A549 (cell line): ENCODE results near the gene PIK3IP1. TPM values are rescaled to one million over a fixed set of nuclear protein-coding genes. Genes with fewer than 3 reads are reported as not detected.

ENCODE experiments used
- ATAC-seq, 2 experiments: fragments of 200-7000 bp in 1 of 2; fragments of >200 bp in 1 of 2; cut with Nextera tagmentation in 1 of 2; cut with Tn5 transposase in 1 of 2; 3 replicates each; pipeline versions ENCODE4 v1.8.0 to v1.9.1; 2018 to 2020; ENCODE audit warnings: mild to moderate bottlenecking in 1 of 2, moderate library complexity in 1 of 2
- CTCF ChIA-PET: fragments of 300-600 bp; sonication (Branson Sonifier 250); formaldehyde crosslinking; extraction: SDS; loops from one replicate; lab custom pipeline; 2021; ENCODE audit warnings: antibody characterized with exemption, inconsistent platforms; lab: Yijun Ruan, JAX
- POLR2A ChIA-PET: fragments of 350-600 bp; formaldehyde crosslinking; extraction: SDS; loops from one replicate; lab custom pipeline; 2021; ENCODE audit warnings: antibody characterized with exemption, inconsistent platforms; lab: Yijun Ruan, JAX
- DNase-seq, 2 experiments: peaks; one replicate each; pipeline versions ENCODE4 v3.0.0 to v3.0.0-alpha.2; 2011 to 2016; ENCODE audit warnings: low read depth in 1 of 2, low spot score in 1 of 2
- FAIRE-seq: peaks from 2 replicates; lab custom pipeline; 2011; peaks lifted over from hg19 to GRCh38; lab: Jason Lieb, UNC
- H3K27ac ChIP-seq, 2 experiments: fragments of >200 bp; sonication (Bioruptor Twin); formaldehyde crosslinking; 3 replicates each; pipeline ENCODE4 v1.5.1; 2016 to 2017
- H3K4me1 ChIP-seq: fragments of >200 bp; sonication (Bioruptor Twin); formaldehyde crosslinking; 3 replicates; pipeline ENCODE4 v1.6.1; 2016
- H3K4me2 ChIP-seq: fragments of >200 bp; sonication (Bioruptor Twin); formaldehyde crosslinking; 3 replicates; pipeline ENCODE4 v1.6.1; 2016
- H3K4me3 ChIP-seq: fragments of >200 bp; sonication (Bioruptor Twin); formaldehyde crosslinking; 3 replicates; pipeline ENCODE4 v1.5.1; 2016
- H3K9me3 ChIP-seq: fragments of >200 bp; sonication (Bioruptor Twin); formaldehyde crosslinking; 3 replicates; pipeline ENCODE4 v1.6.1; 2016
- BHLHE40 ChIP-seq: IDR thresholded peaks from 2 replicates; pipeline ENCODE4 v1.6.1; 2012; ENCODE audit warnings: low read depth, low read length, inconsistent platforms
- CBX8 ChIP-seq: fragments of 200-600 bp; sonication (generic); IDR thresholded peaks from 2 replicates; pipeline ENCODE4 v1.6.1; 2016
- CEBPB ChIP-seq, 2 experiments: fragments of >200 bp in 1 of 2; sonication (Bioruptor Twin) in 1 of 2; formaldehyde crosslinking in 1 of 2; IDR thresholded peaks; 2 replicates each; pipeline ENCODE4 v1.6.1; 2012 to 2016
- CHD4 ChIP-seq: fragments of 200-600 bp; sonication (generic); IDR thresholded peaks from 2 replicates; pipeline ENCODE4 v1.6.1; 2016; ENCODE audit warnings: antibody characterized with exemption, mild to moderate bottlenecking, borderline replicate concordance
- EP300 ChIP-seq, 2 experiments: fragments of >200 bp; sonication (Bioruptor Twin); formaldehyde crosslinking; IDR thresholded peaks; 2 replicates in 1 of 2; 3 replicates in 1 of 2; pipeline ENCODE4 v1.6.1; 2016 to 2017
- ESRRA ChIP-seq: fragments of 150-350 bp; IDR thresholded peaks from 2 replicates; pipeline ENCODE4 v1.6.1; 2014; ENCODE audit warnings: mild to moderate bottlenecking, low read length, borderline replicate concordance
- FOSL2 ChIP-seq, 2 experiments: fragments of 450-650 bp in 1 of 2; fragments of >200 bp in 1 of 2; sonication (Bioruptor Twin) in 1 of 2; formaldehyde crosslinking; IDR thresholded peaks; 2 replicates each; pipeline versions ENCODE4 v1.5.0 to v1.6.1; 2016 to 2020; ENCODE audit warnings: mild to moderate bottlenecking in 1 of 2, moderate library complexity in 1 of 2
- FOXS1 ChIP-seq: fragments of 250-450 bp; sonication (Bioruptor Pico); IDR thresholded peaks from 2 replicates; pipeline ENCODE4 v1.5.0; 2020; ENCODE audit warnings: mild to moderate bottlenecking, moderate library complexity
- HES2 ChIP-seq: fragments of >200 bp; sonication (Bioruptor Twin); formaldehyde crosslinking; IDR thresholded peaks from 2 replicates; pipeline ENCODE4 v1.6.1; 2016
- HMGXB4 ChIP-seq: fragments of 250-450 bp; sonication (Bioruptor Pico); IDR thresholded peaks from 2 replicates; pipeline ENCODE4 v1.5.0; 2021; ENCODE audit warnings: mild to moderate bottlenecking, moderate library complexity, borderline replicate concordance
- HOXA7 ChIP-seq: fragments of 250-450 bp; sonication (Bioruptor Pico); IDR thresholded peaks from 2 replicates; pipeline ENCODE4 v1.5.0; 2020; ENCODE audit warnings: mild to moderate bottlenecking, moderate library complexity
- MAZ ChIP-seq: fragments of 150-350 bp; IDR thresholded peaks from 2 replicates; pipeline ENCODE4 v1.6.1; 2014; ENCODE audit warnings: antibody characterized with exemption, low read depth, low read length, borderline replicate concordance
- POLR2A ChIP-seq: IDR thresholded peaks from 2 replicates; pipeline ENCODE4 v1.6.1; 2012; ENCODE audit warnings: mild to moderate bottlenecking, low read length
- RAD21 ChIP-seq, 2 experiments: fragments of >200 bp in 1 of 2; sonication (Bioruptor Twin) in 1 of 2; formaldehyde crosslinking in 1 of 2; IDR thresholded peaks in 1 of 2; conservative IDR thresholded peaks in 1 of 2; 2 replicates in 1 of 2; 3 replicates in 1 of 2; pipeline ENCODE4 v1.6.1; 2012 to 2018; ENCODE audit warnings: inconsistent platforms in 1 of 2
- RCOR1 ChIP-seq: fragments of 150-350 bp; IDR thresholded peaks from 2 replicates; pipeline ENCODE4 v1.6.1; 2014; ENCODE audit warnings: antibody characterized with exemption, low read length, low read depth
- RNF2 ChIP-seq: fragments of 200-600 bp; sonication (generic); IDR thresholded peaks from 2 replicates; pipeline ENCODE4 v1.6.1; 2016; ENCODE audit warnings: low read depth, mild to moderate bottlenecking, antibody characterized with exemption, moderate library complexity, borderline replicate concordance
- TFCP2L1 ChIP-seq: fragments of 250-450 bp; sonication (Bioruptor Pico); IDR thresholded peaks from 2 replicates; pipeline ENCODE4 v1.5.0; 2021; ENCODE audit warnings: mild to moderate bottlenecking
- TP53 ChIP-seq: fragments of 250-450 bp; sonication (Bioruptor Pico); IDR thresholded peaks from 2 replicates; pipeline ENCODE4 v1.5.0; 2021; ENCODE audit warnings: mild to moderate bottlenecking, moderate library complexity
- ZFP36 ChIP-seq: fragments of 450-650 bp; IDR thresholded peaks from 2 replicates; pipeline ENCODE4 v1.6.1; 2014; ENCODE audit warnings: borderline replicate concordance; ENCODE audit not compliant: partially characterized antibody
- ZNF302 ChIP-seq: fragments of 250-450 bp; sonication (Bioruptor Pico); IDR thresholded peaks from 2 replicates; pipeline ENCODE4 v1.9.0; 2021; ENCODE audit warnings: inconsistent platforms, mild to moderate bottlenecking, moderate library complexity
- WGBS: methylation state at CpG from one replicate; pipeline ENCODE4 v1.1.6; 2017; ENCODE audit errors: missing lambda C conversion rate; 5-methylcytosine and 5-hydroxymethylcytosine counted together
- polyA plus RNA-seq, 4 experiments: library from polyadenylated mRNA; depleted of rRNA in 3 of 4; stranded (reverse); fragments of >200 nt; fragmentation: RNase III in 1 of 4; extraction: RNeasy Plus Mini Kit Qiagen cat#74134 plus additional on column Dnase treatment in 1 of 4; gene quantifications; 2 replicates in 3 of 4; 3 replicates in 1 of 4; pipeline ENCODE4 v1.2.3, GENCODE V29; 2011 to 2017
- TF ChIP-seq, protein P1 (sequence below): fragments of 450-650 bp; IDR thresholded peaks from 2 replicates; pipeline ENCODE4 v1.6.1; 2014; ENCODE audit warnings: antibody characterized with exemption
- TF ChIP-seq, protein P2 (sequence below): fragments of 200-600 bp; sonication (generic); IDR thresholded peaks from 2 replicates; pipeline ENCODE4 v1.6.1; 2016; ENCODE audit warnings: antibody characterized with exemption, mild to moderate bottlenecking, moderate library complexity
- TF ChIP-seq, protein P3 (sequence below): fragments of >200 bp; sonication (Bioruptor Twin); formaldehyde crosslinking; IDR thresholded peaks from 3 replicates; pipeline ENCODE4 v1.6.1; 2016

Gene PIK3IP1
- polyA plus RNA-seq, 2 of the 4 experiments (the other 2 are of a cell fraction): 0.90 to 1.6 TPM

DNA sequence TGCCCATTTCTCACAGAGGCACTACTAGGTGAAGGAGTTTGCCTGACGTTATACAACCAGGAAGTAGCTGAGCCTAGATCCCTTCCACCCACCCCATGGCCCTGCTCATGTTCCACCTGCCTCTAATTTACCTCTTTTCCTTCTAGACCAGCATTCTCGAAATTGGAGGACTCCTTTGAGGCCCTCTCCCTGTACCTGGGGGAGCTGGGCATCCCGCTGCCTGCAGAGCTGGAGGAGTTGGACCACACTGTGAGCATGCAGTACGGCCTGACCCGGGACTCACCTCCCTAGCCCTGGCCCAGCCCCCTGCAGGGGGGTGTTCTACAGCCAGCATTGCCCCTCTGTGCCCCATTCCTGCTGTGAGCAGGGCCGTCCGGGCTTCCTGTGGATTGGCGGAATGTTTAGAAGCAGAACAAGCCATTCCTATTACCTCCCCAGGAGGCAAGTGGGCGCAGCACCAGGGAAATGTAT, 14.1 kb downstream of the PIK3IP1 start (continued):
- no peak for TF ChIP-seq HMGXB4 (CRISPR knock-in tag)
- TF ChIP-seq HES2: no peak

GRCh38 chr22:31277741-31278140, 14.5 kb downstream of the PIK3IP1 start:
- H3K9me3 ChIP-seq: no peaks in the 10 kb centered on the region
- H3K4me3 ChIP-seq: no peak overlapping the region
- H3K4me1 ChIP-seq: no peaks in the 10 kb centered on the region
- no peak overlapping the region for H3K4me2 ChIP-seq
- DNase-seq (no peak), ATAC-seq (no peak), FAIRE-seq (no peak)
- ChIA-PET POLR2A (no interaction called here), CTCF (interaction anchor here (0.6 to 2.2 kb wide), 3 partner anchors 10 to 170 kb away, joined by 3 to 7 read pairs (median 3); partner anchors contain the start of gene SELENOM)
- WGBS: 84% methylated on average over 5 of the region's 5 CpGs
- no peak overlapping the region for H3K27ac ChIP-seq
- TF ChIP-seq FOXS1 (no peak), HES2 (no peak), RNF2 (no peak), MAZ (no peak), TFCP2L1 (no peak), TP53 (CRISPR knock-in tag) (no peak), CHD4 (no peak), BHLHE40 (no peak), HOXA7 (CRISPR knock-in tag) (no peak)
- TF ChIP-seq, protein P1, sequence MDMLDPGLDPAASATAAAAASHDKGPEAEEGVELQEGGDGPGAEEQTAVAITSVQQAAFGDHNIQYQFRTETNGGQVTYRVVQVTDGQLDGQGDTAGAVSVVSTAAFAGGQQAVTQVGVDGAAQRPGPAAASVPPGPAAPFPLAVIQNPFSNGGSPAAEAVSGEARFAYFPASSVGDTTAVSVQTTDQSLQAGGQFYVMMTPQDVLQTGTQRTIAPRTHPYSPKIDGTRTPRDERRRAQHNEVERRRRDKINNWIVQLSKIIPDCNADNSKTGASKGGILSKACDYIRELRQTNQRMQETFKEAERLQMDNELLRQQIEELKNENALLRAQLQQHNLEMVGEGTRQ: no peak

- DNase-seq (no peak), ATAC-seq (no peak), FAIRE-seq (no peak)
- POLR2A ChIA-PET: no interaction called here
- no peaks in the 10 kb centered on the region for H3K4me1 ChIP-seq
- CTCF ChIA-PET: interaction anchor here (0.8 to 2.2 kb wide), 2 partner anchors 9 to 169 kb away, joined by 3 to 7 read pairs; partner anchors contain the start of gene SELENOM
- TF ChIP-seq ZFP36 (no peak), FOSL2 (IDR thresholded peaks at IDR 0.05) (no peak), FOSL2 (CRISPR knock-in tag; IDR thresholded peaks at IDR 0.05) (no peak), TP53 (CRISPR knock-in tag) (no peak), FOXS1 (no peak), ZNF302 (CRISPR knock-in tag) (no peak), CBX8 (no peak), CEBPB (IDR thresholded peaks at IDR 0.05) (no peak), RAD21 (conservative IDR thresholded peaks at IDR 0.05 in 1 of 2, IDR thresholded peaks at IDR 0.05 in 1 of 2) (no peak), RCOR1 (no peak), ESRRA (no peak), POLR2A (no peak), TFCP2L1 (no peak), CHD4 (no peak), EP300 (IDR thresholded peaks at IDR 0.05) (no peak), RNF2 (no peak)
- TF ChIP-seq, protein P2, sequence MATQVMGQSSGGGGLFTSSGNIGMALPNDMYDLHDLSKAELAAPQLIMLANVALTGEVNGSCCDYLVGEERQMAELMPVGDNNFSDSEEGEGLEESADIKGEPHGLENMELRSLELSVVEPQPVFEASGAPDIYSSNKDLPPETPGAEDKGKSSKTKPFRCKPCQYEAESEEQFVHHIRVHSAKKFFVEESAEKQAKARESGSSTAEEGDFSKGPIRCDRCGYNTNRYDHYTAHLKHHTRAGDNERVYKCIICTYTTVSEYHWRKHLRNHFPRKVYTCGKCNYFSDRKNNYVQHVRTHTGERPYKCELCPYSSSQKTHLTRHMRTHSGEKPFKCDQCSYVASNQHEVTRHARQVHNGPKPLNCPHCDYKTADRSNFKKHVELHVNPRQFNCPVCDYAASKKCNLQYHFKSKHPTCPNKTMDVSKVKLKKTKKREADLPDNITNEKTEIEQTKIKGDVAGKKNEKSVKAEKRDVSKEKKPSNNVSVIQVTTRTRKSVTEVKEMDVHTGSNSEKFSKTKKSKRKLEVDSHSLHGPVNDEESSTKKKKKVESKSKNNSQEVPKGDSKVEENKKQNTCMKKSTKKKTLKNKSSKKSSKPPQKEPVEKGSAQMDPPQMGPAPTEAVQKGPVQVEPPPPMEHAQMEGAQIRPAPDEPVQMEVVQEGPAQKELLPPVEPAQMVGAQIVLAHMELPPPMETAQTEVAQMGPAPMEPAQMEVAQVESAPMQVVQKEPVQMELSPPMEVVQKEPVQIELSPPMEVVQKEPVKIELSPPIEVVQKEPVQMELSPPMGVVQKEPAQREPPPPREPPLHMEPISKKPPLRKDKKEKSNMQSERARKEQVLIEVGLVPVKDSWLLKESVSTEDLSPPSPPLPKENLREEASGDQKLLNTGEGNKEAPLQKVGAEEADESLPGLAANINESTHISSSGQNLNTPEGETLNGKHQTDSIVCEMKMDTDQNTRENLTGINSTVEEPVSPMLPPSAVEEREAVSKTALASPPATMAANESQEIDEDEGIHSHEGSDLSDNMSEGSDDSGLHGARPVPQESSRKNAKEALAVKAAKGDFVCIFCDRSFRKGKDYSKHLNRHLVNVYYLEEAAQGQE: no peak
- TF ChIP-seq, protein P3, sequence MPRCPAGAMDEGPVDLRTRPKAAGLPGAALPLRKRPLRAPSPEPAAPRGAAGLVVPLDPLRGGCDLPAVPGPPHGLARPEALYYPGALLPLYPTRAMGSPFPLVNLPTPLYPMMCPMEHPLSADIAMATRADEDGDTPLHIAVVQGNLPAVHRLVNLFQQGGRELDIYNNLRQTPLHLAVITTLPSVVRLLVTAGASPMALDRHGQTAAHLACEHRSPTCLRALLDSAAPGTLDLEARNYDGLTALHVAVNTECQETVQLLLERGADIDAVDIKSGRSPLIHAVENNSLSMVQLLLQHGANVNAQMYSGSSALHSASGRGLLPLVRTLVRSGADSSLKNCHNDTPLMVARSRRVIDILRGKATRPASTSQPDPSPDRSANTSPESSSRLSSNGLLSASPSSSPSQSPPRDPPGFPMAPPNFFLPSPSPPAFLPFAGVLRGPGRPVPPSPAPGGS: no peak
- WGBS: 90% methylated on average over 8 of the region's 69 CpGs
- H3K27ac ChIP-seq: no peak overlapping the region
- H3K9me3 ChIP-seq: no peaks in the 10 kb centered on the region
- no peak overlapping the region for H3K4me3 ChIP-seq
- H3K4me2 ChIP-seq: no peak overlapping the region
These were observed 15.7 kb downstream of the PIK3IP1 start for GRCh38 chr22:31276426-31277167.
